Measurements from ENCODE around the gene GLB1L. TPM values are rescaled to one million over a fixed set of nuclear protein-coding genes. Genes with fewer than 3 reads are reported as not detected.
A peak's percentile ranks its signal among the peaks of the same experiment; 100 is the strongest.

GLB1L gene
- total RNA-seq, 2 experiments from 2014 or later = 4.8 to 4.9 TPM

GRCh38 chr2:219244789-219245147 is 476 bp downstream of the GLB1L start:
- intact Hi-C loops (cut with micrococcal nuclease) = loop anchor here (1.0 to 5.0 kb wide), 4 partner anchors 9 to 847 kb away; partner anchors contain the start of genes ANKZF1, ATG9A, CTDSP1 and NHEJ1
- no peak for DNase-seq
- ChIA-PET POLR2A (interaction anchor here (1.0 to 2.6 kb wide), 9 partner anchors 10 to 69 kb away, joined by 3 to 43 read pairs (median 10); partner anchors contain the start of genes ANKZF1, ATG9A, CNPPD1 and DNAJB2), CTCF (interaction anchor here (1.0 to 6.8 kb wide), 8 partner anchors 10 to 90 kb away, joined by 3 to 51 read pairs (median 7); partner anchors contain the start of genes ANKZF1, ATG9A, CNPPD1 and DNAJB2)
- Mint-ChIP-seq H3K27ac (peak overlapping the region; percentile 98), H3K27me3 (no peaks in the 10 kb centered on the region), H3K9me3 (no peaks in the 10 kb centered on the region), H3K36me3 (peaks cover 29% of the 10 kb centered on the region), H3K4me3 (peak overlapping the region; percentile 98), H3K4me1 (ENCODE audit: low read depth) (peaks cover 56% of the 10 kb centered on the region)

GRCh38 chr2:219243291-219243761 is 1.9 kb downstream of the GLB1L start:
- CTCF ChIA-PET = interaction anchor here (6.8 kb wide), 1 partner anchor 52 kb away, joined by 51 read pairs; no protein-coding TSS in a partner anchor
- POLR2A ChIA-PET = interaction anchor here (2.7 kb wide), 1 partner anchor 14 kb away, joined by 8 read pairs; the partner anchor contains the start of genes ANKZF1 and ATG9A
- no peaks in the 10 kb centered on the region for H3K27me3 Mint-ChIP-seq
- H3K4me1 Mint-ChIP-seq (ENCODE audit: low read depth) = peaks cover 41% of the 10 kb centered on the region
- no peak overlapping the region for H3K27ac Mint-ChIP-seq
- no peaks in the 10 kb centered on the region for H3K9me3 Mint-ChIP-seq
- H3K36me3 Mint-ChIP-seq = peaks cover 16% of the 10 kb centered on the region
- H3K4me3 Mint-ChIP-seq = peak overlapping the region; percentile 59
- no peak for DNase-seq
- intact Hi-C loops (cut with micrococcal nuclease) = no loop called here

- intact Hi-C loops (cut with micrococcal nuclease) = no loop called here
- ChIA-PET CTCF (interaction anchor here (1.3 to 1.4 kb wide), 3 partner anchors 43 to 62 kb away, joined by 3 to 6 read pairs (median 3); no protein-coding TSS in a partner anchor), POLR2A (no interaction called here)
- no peak overlapping the region for H3K27ac Mint-ChIP-seq
- H3K4me1 Mint-ChIP-seq (ENCODE audit: low read depth) = peaks cover 36% of the 10 kb centered on the region
- no peaks in the 10 kb centered on the region for H3K9me3 Mint-ChIP-seq
- no peak overlapping the region for H3K4me3 Mint-ChIP-seq
- no peaks in the 10 kb centered on the region for H3K27me3 Mint-ChIP-seq
- H3K36me3 Mint-ChIP-seq = peaks cover 64% of the 10 kb centered on the region
- DNase-seq = no peak
These were observed 10.9 kb downstream of the GLB1L start for GRCh38 chr2:219234331-219234730.

- peak overlapping the region; percentile 95 for H3K4me3 Mint-ChIP-seq
- intact Hi-C loops (cut with micrococcal nuclease) = no loop called here
These were observed 15.1 kb downstream of the GLB1L start for GRCh38 chr2:219230059-219230540.

GRCh38 chr2:219229305-219230058 is 15.8 kb downstream of the GLB1L start, which contains the start of the genes ANKZF1 and ATG9A:
Gene ANKZF1 (plus strand): TSS chr2:219229806. CDS start chr2:219230258, 452 bp downstream.
Gene ATG9A (minus strand): TSS chr2:219229636. CDS start chr2:219228024, 1,612 bp downstream.
- Mint-ChIP-seq H3K36me3 (peaks cover 56% of the 10 kb centered on the region), H3K27me3 (no peaks in the 10 kb centered on the region)

More at GRCh38 chr2:219230059-219230540, 15.1 kb downstream of the GLB1L start:
- DNase-seq = peak; percentile 70
- H3K27ac Mint-ChIP-seq = peak overlapping the region; percentile 99
- H3K36me3 Mint-ChIP-seq = peaks cover 53% of the 10 kb centered on the region
- peaks cover 53% of the 10 kb centered on the region for H3K4me1 Mint-ChIP-seq (ENCODE audit: low read depth)
- no peaks in the 10 kb centered on the region for H3K27me3 Mint-ChIP-seq
- POLR2A ChIA-PET = interaction anchor here (0.9 to 3.3 kb wide), 16 partner anchors 9 to 334 kb away, joined by 3 to 75 read pairs (median 12); partner anchors contain the start of genes ABCB6, CNPPD1, DNAJB2 and GLB1L
- CTCF ChIA-PET = interaction anchor here (0.8 to 5.5 kb wide), 14 partner anchors 10 to 200 kb away, joined by 3 to 38 read pairs (median 6); partner anchors contain the start of genes ABCB6, DNAJB2, GLB1L and STK16
- no peaks in the 10 kb centered on the region for H3K9me3 Mint-ChIP-seq

GRCh38 chr2:219228911-219229304 is 16.3 kb downstream of the GLB1L start:
- Mint-ChIP-seq H3K27ac (peak overlapping the region; percentile 49), H3K9me3 (no peaks in the 10 kb centered on the region), H3K27me3 (no peaks in the 10 kb centered on the region), H3K36me3 (peaks cover 55% of the 10 kb centered on the region), H3K4me1 (ENCODE audit: low read depth) (peaks cover 48% of the 10 kb centered on the region), H3K4me3 (peak overlapping the region; percentile 95)
- DNase-seq = no peak
- CTCF ChIA-PET = interaction anchor here (1.0 to 5.5 kb wide), 14 partner anchors 9 to 199 kb away, joined by 3 to 38 read pairs (median 6); partner anchors contain the start of genes ABCB6, DNAJB2, GLB1L and STK16
- intact Hi-C loops (cut with micrococcal nuclease) = loop anchor here (1.0 kb wide), 8 partner anchors 10 to 159 kb away; partner anchors contain the start of genes DNAJB2, GLB1L, STK16 and ZFAND2B
- POLR2A ChIA-PET = interaction anchor here (0.9 to 3.3 kb wide), 14 partner anchors 10 to 332 kb away, joined by 4 to 75 read pairs (median 13); partner anchors contain the start of genes ABCB6, CNPPD1, DNAJB2 and GLB1L

More at GRCh38 chr2:219229305-219230058, 15.8 kb downstream of the GLB1L start, which contains the start of the genes ANKZF1 and ATG9A:
- ChIA-PET CTCF (interaction anchor here (0.7 to 5.5 kb wide), 16 partner anchors 10 to 200 kb away, joined by 3 to 38 read pairs (median 6); partner anchors contain the start of genes ABCB6, DNAJB2, GLB1L and STK16), POLR2A (interaction anchor here (0.9 to 3.3 kb wide), 15 partner anchors 8 to 333 kb away, joined by 4 to 75 read pairs (median 13); partner anchors contain the start of genes ABCB6, CNPPD1, DNAJB2 and GLB1L)
- Mint-ChIP-seq H3K4me1 (ENCODE audit: low read depth) (peaks cover 50% of the 10 kb centered on the region), H3K9me3 (no peaks in the 10 kb centered on the region), H3K4me3 (peak within 1 kb of the TSS; percentile 95), H3K27ac (peak within 1 kb of the TSS; percentile 99)
- peak; percentile 99 for DNase-seq
- intact Hi-C loops (cut with micrococcal nuclease) = loop anchor here (1.0 kb wide), 8 partner anchors 10 to 159 kb away; partner anchors contain the start of genes DNAJB2, GLB1L, STK16 and ZFAND2B

- H3K9me3 Mint-ChIP-seq = no peaks in the 10 kb centered on the region
- peak overlapping the region; percentile 49 for H3K27ac Mint-ChIP-seq
- ChIA-PET CTCF (interaction anchor here (0.7 to 5.5 kb wide), 8 partner anchors 8 to 172 kb away, joined by 3 to 38 read pairs (median 7); partner anchors contain the start of genes ABCB6, DNAJB2, GLB1L and STK16), POLR2A (interaction anchor here (0.9 to 3.3 kb wide), 12 partner anchors 10 to 332 kb away, joined by 4 to 75 read pairs (median 14); partner anchors contain the start of genes ABCB6, CNPPD1, DNAJB2 and GLB1L)
- no peaks in the 10 kb centered on the region for H3K27me3 Mint-ChIP-seq
- peak overlapping the region; percentile 95 for H3K4me3 Mint-ChIP-seq
- intact Hi-C loops (cut with micrococcal nuclease) = no loop called here
- no peak for DNase-seq
- H3K36me3 Mint-ChIP-seq = peaks cover 55% of the 10 kb centered on the region
- peaks cover 42% of the 10 kb centered on the region for H3K4me1 Mint-ChIP-seq (ENCODE audit: low read depth)
These were observed 17.0 kb downstream of the GLB1L start for GRCh38 chr2:219228041-219228910.

GRCh38 chr2:219225350-219225749 is 19.9 kb downstream of the GLB1L start:
- ChIA-PET POLR2A (no interaction called here), CTCF (interaction anchor here (1.2 to 5.5 kb wide), 2 partner anchors 54 to 70 kb away, joined by 3 to 38 read pairs; no protein-coding TSS in a partner anchor)
- peaks cover 18% of the 10 kb centered on the region for H3K4me1 Mint-ChIP-seq (ENCODE audit: low read depth)
- H3K27me3 Mint-ChIP-seq = no peaks in the 10 kb centered on the region
- intact Hi-C loops (cut with micrococcal nuclease) = no loop called here
- H3K4me3 Mint-ChIP-seq = no peak overlapping the region
- H3K36me3 Mint-ChIP-seq = peaks cover 50% of the 10 kb centered on the region
- no peak overlapping the region for H3K27ac Mint-ChIP-seq
- DNase-seq = no peak
- H3K9me3 Mint-ChIP-seq = no peaks in the 10 kb centered on the region

GRCh38 chr2:219223831-219224610 is 21.2 kb downstream of the GLB1L start:
- Mint-ChIP-seq H3K27me3 (no peaks in the 10 kb centered on the region), H3K4me1 (ENCODE audit: low read depth) (peaks cover 22% of the 10 kb centered on the region), H3K9me3 (no peaks in the 10 kb centered on the region), H3K36me3 (peaks cover 49% of the 10 kb centered on the region), H3K27ac (no peak overlapping the region), H3K4me3 (no peak overlapping the region)
- POLR2A ChIA-PET = no interaction called here
- CTCF ChIA-PET = interaction anchor here (1.2 kb wide), 1 partner anchor 53 kb away, joined by 3 read pairs; no protein-coding TSS in a partner anchor
- intact Hi-C loops (cut with micrococcal nuclease) = no loop called here
- no peak for DNase-seq
